Colonic mucosa (tissue), 4 donors: ENCODE results near the gene STARD13. TPM values are rescaled to one million over a fixed set of nuclear protein-coding genes. Genes with fewer than 3 reads are reported as not detected.
"Not testable (repeated sequence)": the region's sequence is repeated elsewhere in the genome, so short reads cannot be mapped to it uniquely, and the experiment has no call there.

ENCODE experiments used
- DNase-seq: peaks from one replicate; pipeline ENCODE4 v3.0.0-alpha.2; 2020
- H3K27ac ChIP-seq: fragments of 200-600 bp; one replicate; pipeline ENCODE4 v1.8.0; 2021
- H3K27me3 ChIP-seq: fragments of 200-600 bp; one replicate; pipeline ENCODE4 v1.8.0; 2021
- H3K36me3 ChIP-seq: fragments of 200-600 bp; one replicate; pipeline ENCODE4 v1.8.0; 2021
- H3K4me1 ChIP-seq: fragments of 200-600 bp; one replicate; pipeline ENCODE4 v1.8.0; 2021; ENCODE audit warnings: mild to moderate bottlenecking
- H3K4me3 ChIP-seq: fragments of 200-600 bp; one replicate; pipeline ENCODE4 v1.8.0; 2021
- H3K9ac ChIP-seq, 2 donors: one replicate each; pipeline ENCODE4 v1.7.0; 2013; ENCODE audit warnings: control low read depth in 2 of 2, low read depth in 2 of 2, low read length in 2 of 2
- H3K9me3 ChIP-seq: fragments of 200-600 bp; one replicate; pipeline ENCODE4 v1.8.0; 2021
- CTCF ChIP-seq: fragments of 200-600 bp; IDR thresholded peaks from one replicate; pipeline ENCODE4 v1.8.0; 2022; ENCODE audit warnings: antibody characterized with exemption, mild to moderate bottlenecking
- intact Hi-C: fragments of 100-400 bp; cut with DNase I; formaldehyde crosslinking; loops from one replicate; pipeline ENCODE4 v1.14.1; 2022
- total RNA-seq, 2 donors: library from RNA; stranded (reverse); fragmentation: NEBNext Ultra II Directional in 1 of 2; extraction: Animal tissue kit (Norgen Biotek cat#: 25700) in 1 of 2; gene quantifications; one replicate each; pipeline ENCODE4 v1.2.1, GENCODE V29; 2021
- donor health status: healthy.
- donor health status: DM: no; HTN: no; CAD: no.
- donor health status: DM: no; HTN: no; CAD: no.

The STARD13 gene
- total RNA-seq, 2 donors from 2014 or later, result 21.3 to 30.2 TPM

DNA sequence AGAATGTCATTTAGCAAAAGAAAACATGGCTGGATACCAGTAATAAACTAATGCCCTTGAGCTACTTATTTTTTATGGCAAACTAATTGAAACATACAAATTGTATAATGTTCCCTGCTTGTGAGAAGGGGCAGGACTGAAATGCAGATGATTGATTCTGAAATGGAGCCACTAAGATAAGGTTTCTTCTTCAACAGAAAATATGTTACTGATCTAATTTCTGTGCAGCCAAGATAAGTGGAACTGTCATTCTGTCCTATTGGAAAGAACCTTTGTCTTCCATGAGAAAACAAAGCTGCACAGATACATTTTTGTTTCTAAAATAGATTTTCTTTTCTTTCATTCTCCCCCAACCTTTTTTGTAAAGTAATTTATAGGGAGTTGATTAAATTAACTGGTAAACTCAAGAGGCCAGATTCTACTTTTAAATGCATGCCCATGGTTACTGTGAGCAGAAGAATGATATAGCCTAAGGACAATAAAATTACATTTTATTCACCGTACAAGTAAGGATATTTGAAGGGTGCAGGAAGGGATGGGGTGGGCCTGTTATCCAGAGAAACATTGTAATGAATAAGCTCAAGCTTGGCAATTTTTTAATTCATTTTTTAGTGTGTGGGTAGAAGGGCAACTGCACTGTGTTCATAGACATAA is 39.9 kb downstream of the STARD13 start:
- Histone ChIP-seq H3K27me3 (no peaks in the 10 kb centered on the region), H3K36me3 (no peaks in the 10 kb centered on the region), H3K4me3 (no peak overlapping the region), H3K27ac (no peak overlapping the region), H3K9me3 (no peaks in the 10 kb centered on the region), H3K9ac (no peak overlapping the region), H3K4me1 (peaks cover 10% of the 10 kb centered on the region)
- intact Hi-C loops, result no loop called here
- DNase-seq, result no peak
- no peak for TF ChIP-seq CTCF

- no peaks in the 10 kb centered on the region for H3K27me3 ChIP-seq
- H3K4me1 ChIP-seq, result peaks cover 2% of the 10 kb centered on the region
- DNase-seq, result no peak
- no peak overlapping the region for H3K4me3 ChIP-seq
- H3K36me3 ChIP-seq, result no peaks in the 10 kb centered on the region
- H3K27ac ChIP-seq, result no peak overlapping the region
- intact Hi-C loops, result no loop called here
- TF ChIP-seq CTCF, result no peak
- H3K9me3 ChIP-seq, result no peaks in the 10 kb centered on the region
- H3K9ac ChIP-seq, result no peak overlapping the region
Observed at GRCh38 chr13:33244907-33245287, 40.7 kb downstream of the STARD13 start.

GRCh38 chr13:33244210-33244906 is 41.2 kb downstream of the STARD13 start:
- DNase-seq, result no peak
- H3K27ac ChIP-seq, result no peak overlapping the region

GRCh38 chr13:33242984-33243617 is 42.5 kb downstream of the STARD13 start:
- intact Hi-C loops, result no loop called here
- Histone ChIP-seq H3K9me3 (no peaks in the 10 kb centered on the region), H3K4me1 (no peaks in the 10 kb centered on the region), H3K4me3 (no peak overlapping the region), H3K36me3 (no peaks in the 10 kb centered on the region), H3K27ac (no peak overlapping the region), H3K9ac (no peak overlapping the region), H3K27me3 (no peaks in the 10 kb centered on the region)
- TF ChIP-seq CTCF, result no peak
- DNase-seq, result no peak

More at GRCh38 chr13:33244210-33244906, 41.2 kb downstream of the STARD13 start:
- no peaks in the 10 kb centered on the region for H3K9me3 ChIP-seq
- H3K4me3 ChIP-seq, result no peak overlapping the region
- no peak overlapping the region for H3K9ac ChIP-seq
- intact Hi-C loops, result no loop called here
- no peaks in the 10 kb centered on the region for H3K27me3 ChIP-seq
- H3K36me3 ChIP-seq, result no peaks in the 10 kb centered on the region
- TF ChIP-seq CTCF, result no peak
- H3K4me1 ChIP-seq, result no peaks in the 10 kb centered on the region

DNA sequence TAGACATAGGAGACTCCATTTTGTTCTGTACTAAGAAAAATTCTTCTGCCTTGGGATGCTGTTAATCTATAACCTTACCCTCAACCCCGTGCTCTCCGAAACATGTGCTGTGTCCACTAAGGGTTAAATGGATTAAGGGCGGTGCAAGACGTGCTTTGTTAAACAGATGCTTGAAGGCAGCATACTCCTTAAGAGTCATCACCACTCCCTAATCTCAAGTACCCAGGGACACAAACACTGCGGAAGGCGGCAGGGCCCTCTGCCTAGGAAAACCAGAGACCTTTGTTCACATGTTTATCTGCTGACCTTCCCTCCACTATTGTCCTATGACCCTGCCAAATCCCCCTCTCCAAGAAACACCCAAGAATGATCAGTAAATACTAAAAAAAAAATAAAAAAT is 43.2 kb downstream of the STARD13 start:
- H3K4me1 ChIP-seq, H3K27me3 ChIP-seq, H3K27ac ChIP-seq, H3K9ac ChIP-seq, H3K36me3 ChIP-seq, H3K9me3 ChIP-seq, DNase-seq, H3K4me3 ChIP-seq, intact Hi-C loops: not testable (repeated sequence)

GRCh38 chr13:33236021-33236420 is 49.5 kb downstream of the STARD13 start:
- Histone ChIP-seq H3K27me3 (no peaks in the 10 kb centered on the region), H3K27ac (no peak overlapping the region), H3K4me1 (no peaks in the 10 kb centered on the region), H3K36me3 (no peaks in the 10 kb centered on the region), H3K9me3 (no peaks in the 10 kb centered on the region), H3K9ac (no peak overlapping the region), H3K4me3 (no peak overlapping the region)
- no peak for DNase-seq
- intact Hi-C loops, result loop anchor here (10.0 kb wide), 1 partner anchor 209 kb away; no protein-coding TSS in a partner anchor
- no peak for TF ChIP-seq CTCF
